GM10266 (cell line): ENCODE measurements around the gene APOL1.
"Not testable (repeated sequence)": the region's sequence is repeated elsewhere in the genome, so short reads cannot be mapped to it uniquely, and the experiment has no call there.

Experiments
- DNase-seq: peaks from one replicate; pipeline ENCODE4 v3.0.0; 2012; ENCODE audit errors: extremely low spot score
- CTCF ChIP-seq: IDR thresholded peaks from 2 replicates; pipeline ENCODE4 v1.5.1; 2012; ENCODE audit warnings: mild to moderate bottlenecking, low read depth; ENCODE audit not compliant: control insufficient read depth, insufficient read depth; ENCODE audit errors: missing control alignments

APOL1 gene

GRCh38 chr22:36253523-36254490, 874 bp downstream of the APOL1 start:
- no peak for TF ChIP-seq CTCF
- DNase-seq, result no peak

- DNase-seq, result not testable (repeated sequence)
Measured at GRCh38 chr22:36255572-36255971, 2.6 kb downstream of the APOL1 start.

- DNase-seq, result no peak
- TF ChIP-seq CTCF, result no peak
Measured at GRCh38 chr22:36256478-36256877, 3.5 kb downstream of the APOL1 start.

GRCh38 chr22:36257308-36257707, 4.4 kb downstream of the APOL1 start:
- no peak for DNase-seq
- no peak for TF ChIP-seq CTCF

GRCh38 chr22:36257948-36258670, 5.2 kb downstream of the APOL1 start:
- no peak for TF ChIP-seq CTCF
- DNase-seq, result no peak

GRCh38 chr22:36258701-36259614, 6.0 kb downstream of the APOL1 start:
- TF ChIP-seq CTCF, result no peak
- DNase-seq, result no peak
